NCI-H460 (cell line): ENCODE results near the gene CAMTA1. TPM values are rescaled to one million over a fixed set of nuclear protein-coding genes. Genes with fewer than 3 reads are reported as not detected.
"Not testable (repeated sequence)": the region's sequence is repeated elsewhere in the genome, so short reads cannot be mapped to it uniquely, and the experiment has no call there.

Source experiments
- DNase-seq: peaks from one replicate; pipeline ENCODE4 v3.0.0-alpha.2; 2016; ENCODE audit warnings: low read depth; ENCODE audit errors: extremely low read depth
- total RNA-seq: library from RNA; depleted of rRNA; stranded (reverse); fragments of >200 nt; shearing (Covaris generic); gene quantifications from 2 replicates; pipeline ENCODE4 v1.2.3, GENCODE V29; 2014

Gene CAMTA1
- total RNA-seq, 1 experiment from 2014 or later = 39.9 TPM

DNA sequence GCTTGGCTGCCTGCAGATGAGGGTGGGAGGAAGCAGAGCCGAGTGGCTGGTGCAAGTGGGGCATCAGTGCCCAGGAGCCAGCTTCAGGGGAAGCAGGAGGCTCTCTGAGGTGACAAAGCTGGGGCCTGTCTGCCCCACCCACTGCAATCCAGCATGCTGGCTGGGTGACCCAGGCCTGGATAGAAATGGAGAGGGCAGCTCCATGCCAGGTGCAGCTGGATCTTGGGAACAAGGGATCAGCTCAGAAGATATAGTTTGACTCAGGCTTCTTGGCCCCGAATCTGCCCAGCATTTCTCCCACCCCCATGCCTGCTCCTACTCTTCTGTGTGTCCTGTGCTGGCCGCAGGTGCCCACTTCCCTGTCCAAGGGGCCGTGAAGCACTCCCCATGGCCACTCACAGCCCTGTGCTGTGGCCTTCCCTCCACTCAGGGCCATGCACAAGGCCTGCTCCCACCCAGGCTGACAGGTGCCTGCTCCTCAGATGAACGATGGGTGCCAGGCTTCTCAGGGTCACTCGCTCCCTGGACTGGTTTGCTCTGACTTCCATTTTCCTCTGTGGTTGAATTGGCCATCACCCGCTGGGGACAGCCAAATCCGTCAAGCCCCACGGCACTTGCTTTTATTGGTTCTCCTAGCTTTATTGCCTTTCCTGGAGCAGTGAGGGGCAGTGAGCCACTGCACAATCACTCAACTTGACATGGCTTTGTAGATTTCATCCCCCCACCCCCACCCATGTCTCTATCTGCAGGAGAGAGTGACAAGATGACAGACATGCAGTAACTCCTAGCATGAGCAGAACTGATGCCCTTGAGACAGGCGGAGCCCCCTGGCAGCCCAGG lies 811.1 kb downstream of the CAMTA1 start:
- no peak for DNase-seq

DNA sequence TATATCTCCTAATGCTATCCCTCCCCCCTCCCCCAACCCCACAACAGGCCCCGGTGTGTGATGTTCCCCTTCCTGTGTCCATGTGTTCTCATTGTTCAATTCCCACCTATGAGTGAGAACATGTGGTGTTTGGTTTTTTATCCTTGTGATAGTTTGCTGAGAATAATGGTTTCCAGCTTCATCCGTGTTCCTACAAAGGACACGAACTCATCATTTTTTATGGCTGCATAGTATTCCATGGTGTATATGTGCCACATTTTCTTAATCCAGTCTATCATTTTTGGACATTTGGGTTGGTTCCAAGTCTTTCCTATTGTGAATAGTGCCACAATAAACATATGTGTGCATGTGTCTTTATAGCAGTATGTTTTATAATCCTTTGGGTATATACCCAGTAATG lies 812.8 kb downstream of the CAMTA1 start:
- not testable (repeated sequence) for DNase-seq

- not testable (repeated sequence) for DNase-seq
Observed at GRCh38 chr1:7604906-7605305, 819.7 kb downstream of the CAMTA1 start.

DNA sequence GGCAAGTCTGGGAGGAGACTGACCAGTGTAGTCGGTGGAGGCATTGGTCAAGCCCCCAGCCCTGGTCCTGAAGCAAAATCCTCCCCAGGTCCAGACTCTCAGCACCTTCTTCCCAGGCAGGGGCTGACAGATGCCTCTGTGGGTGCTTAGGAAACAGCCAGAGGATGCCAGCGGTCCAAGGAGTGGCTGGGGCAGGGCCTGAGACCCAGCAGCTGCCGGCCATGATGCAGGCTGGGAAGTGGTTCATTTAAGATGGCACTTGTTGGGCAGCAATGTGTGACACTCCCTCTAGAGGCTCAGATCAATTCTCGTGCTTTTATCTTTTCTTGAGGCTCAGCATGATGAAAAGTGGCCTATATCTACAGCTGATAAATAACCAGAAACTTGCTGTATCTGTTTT lies 820.8 kb downstream of the CAMTA1 start:
- no peak for DNase-seq

DNA sequence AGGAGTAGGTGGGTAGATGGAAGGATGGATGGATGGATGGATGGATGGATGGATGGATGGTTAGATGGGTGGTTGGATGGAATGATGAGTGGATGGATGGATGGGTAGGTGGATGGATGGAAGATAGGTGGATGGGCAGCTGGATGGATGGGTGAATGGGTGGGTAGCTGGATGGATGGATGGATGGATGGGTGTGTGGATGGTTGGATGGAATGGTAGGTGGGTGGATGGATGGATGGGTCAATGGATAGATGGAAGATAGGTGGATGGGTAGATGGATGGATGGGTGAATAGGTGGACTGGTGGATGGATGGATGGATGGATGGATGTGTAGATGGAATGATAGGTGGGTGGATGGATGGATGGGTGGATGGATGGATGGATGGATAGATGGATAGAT lies 821.8 kb downstream of the CAMTA1 start:
- no peak for DNase-seq

DNA sequence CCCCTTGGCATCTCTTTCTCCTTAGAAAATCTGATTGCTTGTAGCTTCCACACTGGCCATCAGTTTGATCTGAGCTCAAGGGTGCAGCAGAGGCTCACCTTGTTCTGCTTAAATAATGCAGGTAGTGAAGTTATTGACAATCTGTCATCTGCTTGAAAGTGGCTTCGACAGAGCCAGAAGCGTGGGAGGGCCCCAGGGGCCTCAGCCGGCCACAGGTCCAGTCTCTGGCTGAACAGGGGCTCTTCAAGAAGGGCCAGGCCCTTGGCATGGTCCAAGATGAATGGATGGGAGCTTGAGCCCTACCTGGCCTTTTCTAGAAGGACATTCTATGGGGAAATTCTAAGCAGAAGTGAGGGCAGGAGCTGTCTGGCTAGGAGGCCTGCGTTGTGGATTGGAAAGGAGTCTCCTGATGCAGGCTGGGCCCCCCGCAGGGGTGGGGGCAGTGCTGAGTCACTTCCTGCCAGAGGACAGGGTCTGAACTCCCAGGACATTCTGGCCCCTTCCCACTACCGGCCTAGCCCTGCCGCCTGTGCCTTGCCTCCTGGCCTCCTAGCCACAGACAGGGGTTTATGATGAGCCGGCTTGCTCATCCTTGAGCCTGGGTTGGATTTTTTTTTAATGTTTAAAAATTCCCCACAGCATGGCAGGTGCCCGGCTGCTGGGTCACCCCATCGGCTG lies 823.5 kb downstream of the CAMTA1 start:
- DNase-seq = no peak

- no peak for DNase-seq
Observed at GRCh38 chr1:7609311-7609994, 824.2 kb downstream of the CAMTA1 start.

DNA sequence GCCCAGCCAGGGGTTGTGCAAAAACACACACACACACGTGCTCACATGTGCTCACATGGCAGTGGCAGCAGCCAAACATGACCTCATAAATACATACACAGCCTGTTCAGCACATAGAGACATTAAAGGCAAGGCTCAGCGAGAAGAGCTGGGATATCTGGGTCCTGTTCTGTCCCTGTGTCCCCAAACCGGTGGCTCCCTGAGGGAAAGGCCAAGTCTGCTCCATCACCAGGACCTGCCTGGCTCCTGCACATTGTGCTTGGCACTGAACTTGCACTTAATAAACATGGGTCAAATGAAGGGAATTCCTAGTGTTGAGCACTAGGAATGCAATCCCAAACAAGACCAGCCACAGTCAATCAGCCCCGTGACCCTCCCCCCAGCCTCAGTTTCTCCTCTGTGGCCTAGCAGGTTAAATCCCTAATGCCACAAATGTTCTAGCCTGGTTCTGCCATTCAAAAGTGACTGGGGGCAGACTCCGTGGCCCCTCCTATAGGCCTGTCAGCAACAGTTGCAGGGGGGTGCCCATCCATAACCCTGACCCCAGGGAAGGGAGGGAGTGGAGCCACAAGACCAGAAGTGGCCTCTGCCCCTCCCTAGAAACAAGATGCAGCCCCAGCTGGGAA lies 825.0 kb downstream of the CAMTA1 start:
- no peak for DNase-seq

GRCh38 chr1:7610936-7611335 lies 825.7 kb downstream of the CAMTA1 start:
- no peak for DNase-seq

DNA sequence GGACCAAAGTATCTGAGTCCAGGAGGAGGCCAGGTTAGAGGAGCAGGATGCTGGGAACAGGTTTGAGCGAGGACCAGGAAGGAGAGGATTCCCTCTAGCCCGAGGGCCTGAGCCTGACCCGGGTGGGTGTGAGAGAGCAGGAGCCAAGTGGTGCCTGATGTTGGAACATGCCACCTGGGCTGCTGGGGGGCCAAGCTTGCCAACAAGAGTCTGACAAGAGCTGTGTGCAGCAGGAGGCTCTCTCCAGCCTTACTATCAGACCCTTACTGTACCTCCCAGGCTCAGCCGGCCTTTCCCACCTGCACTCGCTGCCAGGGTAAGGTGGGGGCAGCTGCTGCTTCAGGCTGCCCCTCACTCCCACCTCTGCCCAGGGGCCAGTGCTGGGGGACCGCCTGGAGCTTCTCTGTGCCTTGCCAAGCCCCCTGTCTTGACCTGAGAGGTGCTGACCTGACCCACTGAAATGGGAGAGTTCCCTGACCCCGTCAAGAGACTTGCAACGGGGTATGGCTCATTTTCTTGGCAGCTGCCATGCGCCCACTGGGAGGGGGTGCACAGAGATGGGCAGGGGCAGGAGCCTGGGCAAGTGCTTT lies 826.3 kb downstream of the CAMTA1 start:
- no peak for DNase-seq

DNA sequence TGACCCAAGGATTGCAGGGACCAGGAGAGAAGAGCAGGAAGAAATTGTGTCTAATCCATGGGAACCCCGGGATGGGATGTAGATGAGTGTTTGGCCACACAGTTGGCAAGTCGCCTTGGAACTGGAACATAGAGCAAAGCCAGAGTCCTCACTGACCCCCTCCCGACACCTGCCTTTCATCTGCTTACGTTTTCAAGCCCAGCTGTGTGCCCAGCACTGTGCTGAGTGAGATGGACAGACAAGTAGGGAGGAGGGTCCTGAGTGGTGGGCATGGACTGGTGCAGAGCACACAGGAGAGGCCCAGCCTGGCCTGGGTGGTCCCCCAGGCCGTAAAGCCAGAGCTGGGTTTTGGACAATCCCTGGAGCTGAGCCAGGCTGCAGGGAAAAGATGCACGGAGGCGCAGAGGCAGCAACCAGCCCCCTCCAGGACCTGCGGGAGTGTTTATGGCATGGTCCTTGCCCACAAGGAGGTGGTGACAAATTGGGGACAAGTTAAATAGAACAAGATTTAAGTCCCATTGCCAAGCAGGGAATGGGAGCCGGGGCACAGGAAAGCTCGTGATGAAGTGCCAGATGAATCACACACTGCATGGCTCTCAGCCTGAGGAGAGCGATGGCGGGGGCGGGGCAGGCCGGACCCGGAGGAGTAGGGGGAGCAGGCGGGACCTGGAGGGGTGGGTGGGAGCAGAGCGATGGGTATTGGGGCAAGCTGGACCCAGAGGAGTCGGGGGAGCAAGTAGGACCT lies 828.0 kb downstream of the CAMTA1 start:
- no peak for DNase-seq

DNA sequence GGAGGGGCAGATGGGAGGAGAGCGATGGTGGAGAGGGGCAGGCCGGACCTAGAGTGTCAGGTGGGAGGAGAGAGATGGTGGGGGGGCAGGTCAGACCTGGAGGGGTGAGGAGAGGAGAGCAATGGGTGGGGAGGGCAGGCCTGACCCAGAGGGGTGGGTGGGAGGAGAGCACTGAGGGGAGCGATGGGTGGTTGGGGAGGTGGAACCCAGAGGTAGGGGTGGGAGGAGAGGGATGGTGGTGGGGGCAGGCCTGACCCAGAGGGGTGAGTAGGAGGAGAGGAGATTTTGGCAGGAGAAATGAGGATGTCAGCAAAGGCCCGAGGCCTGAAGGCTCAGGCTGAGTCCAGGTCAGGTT lies 828.6 kb downstream of the CAMTA1 start:
- DNase-seq = no peak

DNA sequence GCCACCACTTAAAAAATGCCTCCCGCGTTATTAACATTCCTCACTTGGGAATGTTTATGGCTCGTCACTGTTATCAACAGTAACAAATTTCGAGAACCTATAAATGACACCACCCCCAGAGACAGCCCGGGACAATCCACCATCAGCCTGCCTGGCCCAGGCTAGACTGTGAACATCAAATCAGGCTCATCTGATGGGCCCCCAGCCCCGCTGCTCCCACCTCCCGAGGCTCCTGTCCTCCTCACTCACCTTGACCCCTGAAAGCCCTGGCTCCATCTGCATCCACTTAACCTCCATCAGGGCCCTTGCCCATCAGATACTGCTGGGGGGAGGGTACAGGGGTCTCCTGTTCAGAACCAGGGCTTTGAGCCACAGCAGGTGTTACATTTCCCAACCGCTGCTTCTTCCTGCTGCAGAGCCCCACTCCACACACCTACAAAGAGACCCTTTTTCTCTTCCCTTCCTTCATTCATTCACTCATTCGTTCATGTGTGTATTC lies 829.4 kb downstream of the CAMTA1 start:
- no peak for DNase-seq

DNA sequence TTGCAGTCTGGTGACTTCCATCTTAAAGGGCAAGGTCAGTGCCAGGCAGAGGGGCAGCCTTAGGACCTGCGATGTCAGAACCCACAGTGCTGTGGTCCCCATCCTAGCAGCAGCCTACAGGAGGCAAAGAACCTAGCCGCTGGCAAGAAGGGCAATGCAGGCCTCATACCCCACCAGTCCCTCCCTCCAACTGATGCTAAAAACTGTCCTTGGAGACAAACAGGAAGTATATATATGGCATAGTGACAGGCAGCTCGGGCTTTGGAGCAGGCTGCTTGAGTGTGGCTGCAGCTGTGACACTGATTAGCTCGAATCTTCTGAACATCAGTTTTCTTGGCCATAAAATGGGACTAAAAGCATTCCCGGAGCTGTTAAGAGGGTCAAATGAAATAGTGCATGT lies 829.9 kb downstream of the CAMTA1 start:
- DNase-seq = no peak

DNA sequence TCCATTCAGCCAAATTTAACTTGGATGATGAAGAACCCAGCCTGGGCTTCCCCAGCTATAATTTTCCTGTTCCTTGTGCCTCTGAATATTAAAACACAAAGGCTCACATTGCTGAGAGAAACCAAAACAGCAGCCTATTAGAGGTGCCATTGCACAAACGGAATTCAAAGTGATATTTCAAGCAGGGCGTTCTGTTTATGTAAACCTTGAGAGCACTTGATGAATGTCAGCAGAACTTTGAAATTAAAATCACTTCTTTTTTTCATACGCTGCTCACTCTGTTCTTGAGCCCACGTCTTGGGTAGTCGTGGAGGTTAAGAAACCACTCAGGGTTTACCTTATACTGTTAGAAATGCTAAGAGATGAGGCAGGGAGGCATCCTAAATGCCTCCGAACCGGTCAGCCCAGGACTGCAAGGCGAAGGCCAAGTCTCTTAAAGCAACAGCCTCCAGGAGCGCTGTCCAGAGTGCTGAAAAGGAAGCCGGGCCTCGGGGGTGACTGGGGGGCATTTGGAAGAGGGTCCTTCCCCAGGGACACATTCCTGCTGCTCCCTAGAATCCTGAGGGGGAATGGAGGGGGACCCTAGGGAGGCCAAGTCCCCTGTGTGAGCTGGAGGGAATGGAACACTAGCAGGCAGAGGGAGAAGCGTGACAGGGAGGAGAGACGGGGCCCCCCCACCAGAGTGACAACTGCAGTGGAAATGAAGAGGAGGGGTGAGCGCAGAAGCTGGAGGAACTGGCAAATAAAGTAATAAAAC lies 831.0 kb downstream of the CAMTA1 start:
- peak; percentile 33 for DNase-seq

DNA sequence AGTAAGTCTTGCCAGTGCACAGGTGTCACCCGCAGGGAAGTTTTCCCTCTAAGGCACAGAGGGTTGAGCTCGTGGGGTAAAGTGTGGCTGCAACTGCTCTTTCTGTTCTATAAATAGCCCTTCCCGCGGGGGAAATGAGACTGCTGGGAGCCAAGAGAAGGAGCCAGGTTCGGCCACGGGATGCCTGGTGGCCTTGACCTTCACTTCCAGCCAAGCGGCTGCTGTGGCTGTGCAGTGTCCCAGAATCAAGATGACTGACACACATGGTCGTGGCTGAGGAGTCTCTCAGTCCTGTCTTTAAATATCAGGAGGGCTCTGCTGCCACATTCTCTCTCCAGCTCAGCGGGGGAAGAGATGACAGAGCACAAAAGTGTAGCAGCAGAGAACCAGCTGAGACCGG lies 831.7 kb downstream of the CAMTA1 start:
- DNase-seq = no peak

GRCh38 chr1:7617826-7618225 lies 832.6 kb downstream of the CAMTA1 start:
- no peak for DNase-seq

DNA sequence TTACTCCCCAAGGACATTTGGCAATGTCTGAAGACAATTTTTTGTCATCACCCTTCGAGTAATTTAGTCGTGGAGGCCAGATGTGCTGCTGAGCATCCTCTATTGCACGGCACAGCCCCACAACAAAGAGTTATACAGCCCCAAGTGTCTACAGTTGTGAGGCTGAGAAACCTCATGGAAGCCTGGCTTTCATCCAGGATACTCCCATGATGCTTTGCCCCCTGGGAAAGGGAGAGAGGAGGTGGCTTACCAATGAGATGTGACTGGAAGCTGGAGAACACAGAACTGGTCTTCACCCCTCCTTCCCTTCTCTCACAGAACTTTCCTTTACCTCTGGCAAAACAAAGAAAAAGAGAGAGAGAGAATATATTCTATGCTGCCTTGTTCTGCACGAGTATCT lies 834.9 kb downstream of the CAMTA1 start:
- DNase-seq = no peak
